SK-N-MC (cell line): ENCODE measurements around the gene EN2.

ENCODE experiments used
- EZH2 ChIP-seq: fragments of 200-600 bp; sonication (generic); IDR thresholded peaks from one replicate; pipeline ENCODE4 v1.6.1; 2017; ENCODE audit warnings: antibody characterized with exemption
- FOXP2 ChIP-seq: optimal IDR thresholded peaks from 2 replicates; pipeline ENCODE3; 2011; ENCODE audit warnings: mild to moderate bottlenecking, moderate library complexity; ENCODE audit not compliant: insufficient read depth; ENCODE audit errors: extremely low read length, control extremely low read depth
- POLR2AphosphoS5 ChIP-seq: IDR thresholded peaks from 2 replicates; pipeline ENCODE4 v1.6.1; 2012; ENCODE audit warnings: mild to moderate bottlenecking, low read depth, low read length, borderline replicate concordance

DNA sequence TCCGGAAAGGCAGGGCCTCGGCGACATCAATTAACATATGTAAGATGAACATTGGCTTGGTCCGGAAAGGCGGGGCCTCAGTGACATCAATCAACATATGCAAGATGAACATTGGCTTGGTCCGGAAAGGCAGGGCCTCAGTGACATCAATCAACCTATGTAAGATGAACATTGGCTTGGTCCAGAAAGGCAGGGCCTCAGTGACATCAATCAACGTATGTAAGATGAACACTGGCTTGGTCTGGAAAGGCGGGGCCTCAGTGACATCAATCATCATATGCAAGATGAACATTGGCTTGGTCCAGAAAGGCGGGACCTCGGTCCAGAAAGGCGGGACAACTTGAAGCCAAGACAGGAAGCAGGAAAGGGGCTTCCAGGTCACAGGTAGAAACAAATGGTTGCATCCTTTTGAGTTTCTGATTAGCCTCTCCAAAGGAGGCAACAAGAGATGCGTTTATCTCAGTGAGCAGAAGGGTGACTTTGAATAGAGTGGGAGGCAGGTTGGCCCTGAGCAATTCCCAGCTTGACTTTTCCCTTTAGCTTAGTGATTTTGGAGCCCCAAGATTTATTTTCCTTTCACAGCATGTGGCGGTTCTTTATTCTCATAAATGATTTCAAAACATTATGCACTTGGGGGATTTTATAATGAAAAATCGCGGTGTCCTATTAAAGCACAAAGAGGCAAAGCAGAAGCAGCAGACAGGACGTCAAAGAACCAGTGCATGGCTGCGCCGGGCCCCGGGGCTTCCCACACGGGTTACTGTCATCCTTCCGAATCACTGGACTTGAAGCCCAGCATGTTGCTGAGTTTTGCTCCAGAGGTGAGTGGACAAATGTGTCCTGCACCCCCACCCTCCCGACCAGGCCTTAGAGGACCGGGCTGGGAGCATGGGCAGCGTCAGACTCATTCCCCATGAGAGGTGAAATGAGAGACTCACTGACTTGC is 43.1 kb upstream of the EN2 start:
- TF ChIP-seq POLR2AphosphoS5 = no peak
- no peak for TF ChIP-seq EZH2
- no peak for TF ChIP-seq FOXP2
